GM19463 (cell line): Measurements from ENCODE around the gene STRIT1.

Experiments used
- ATAC-seq: cut with Tn5 transposase; IDR thresholded peaks from one replicate; pipeline ENCODE4 v1.9.1; 2021; ENCODE audit warnings: mild to moderate bottlenecking, moderate library complexity; ENCODE audit not compliant: unreplicated experiment

The STRIT1 gene

DNA sequence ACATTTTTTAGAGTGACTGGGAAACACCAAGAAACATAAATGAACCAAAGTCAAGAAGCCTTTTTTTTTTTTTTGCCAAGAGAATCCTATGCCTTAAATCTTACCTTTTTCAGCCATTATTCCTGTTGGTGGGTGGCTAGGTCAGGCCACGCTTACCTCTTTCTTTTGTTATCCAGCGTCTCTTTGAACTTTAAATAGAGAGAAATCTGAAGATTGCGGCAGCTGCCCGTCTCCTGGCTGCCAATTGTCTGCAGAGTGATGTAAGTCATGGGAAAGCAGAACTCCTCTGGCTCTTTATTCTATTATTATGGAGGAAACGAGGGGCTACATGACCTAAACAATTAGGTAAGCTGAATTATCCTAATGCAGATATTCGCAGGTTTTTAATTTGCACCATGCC is at the start of gene STRIT1:
TSS of gene STRIT1 (minus strand) at position 168 of the 400 bp plus-strand sequence.
- no peak for ATAC-seq

DNA sequence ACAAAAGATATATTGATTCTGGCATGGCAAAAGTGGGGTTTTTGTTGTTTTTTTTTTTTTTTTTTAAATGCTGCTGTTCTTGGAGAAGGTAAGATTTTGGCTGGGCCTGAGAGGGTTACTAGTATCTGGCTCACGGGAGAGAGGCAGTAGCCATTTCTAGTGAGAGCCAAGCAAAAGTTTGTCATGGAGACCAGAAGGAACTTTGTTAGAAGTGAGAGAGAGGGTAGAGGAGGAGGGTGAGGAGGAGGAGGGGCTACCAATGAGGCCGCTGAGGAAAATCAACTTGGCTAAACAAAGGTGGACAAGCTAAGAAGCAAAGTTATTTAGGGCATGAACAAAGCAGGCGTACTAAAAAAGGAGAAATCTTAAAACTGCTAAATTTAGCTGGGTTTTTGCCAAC is 48.9 kb upstream of the STRIT1 start:
- no peak for ATAC-seq

DNA sequence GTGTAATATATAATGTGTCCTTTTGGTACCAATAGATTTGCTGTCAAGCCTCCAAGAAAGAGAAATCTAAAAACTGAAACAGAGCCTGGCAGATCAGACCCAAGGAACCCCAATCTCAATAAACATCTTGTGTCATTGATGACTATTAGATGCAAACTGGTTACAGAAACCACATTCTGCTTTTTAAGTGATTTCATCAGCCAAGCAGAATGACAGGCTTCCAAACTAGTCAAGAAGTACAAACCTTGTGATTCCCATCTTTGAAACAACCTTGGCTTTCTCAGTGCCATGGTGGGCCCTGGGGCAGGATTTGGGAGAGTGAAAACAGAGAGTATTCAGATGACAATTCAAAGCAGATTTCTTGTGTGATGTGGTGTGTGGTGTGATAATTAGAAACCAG is 45.6 kb upstream of the STRIT1 start:
- ATAC-seq, result no peak

GRCh38 chr3:155335724-155336354 is 42.4 kb upstream of the STRIT1 start:
- no peak for ATAC-seq

DNA sequence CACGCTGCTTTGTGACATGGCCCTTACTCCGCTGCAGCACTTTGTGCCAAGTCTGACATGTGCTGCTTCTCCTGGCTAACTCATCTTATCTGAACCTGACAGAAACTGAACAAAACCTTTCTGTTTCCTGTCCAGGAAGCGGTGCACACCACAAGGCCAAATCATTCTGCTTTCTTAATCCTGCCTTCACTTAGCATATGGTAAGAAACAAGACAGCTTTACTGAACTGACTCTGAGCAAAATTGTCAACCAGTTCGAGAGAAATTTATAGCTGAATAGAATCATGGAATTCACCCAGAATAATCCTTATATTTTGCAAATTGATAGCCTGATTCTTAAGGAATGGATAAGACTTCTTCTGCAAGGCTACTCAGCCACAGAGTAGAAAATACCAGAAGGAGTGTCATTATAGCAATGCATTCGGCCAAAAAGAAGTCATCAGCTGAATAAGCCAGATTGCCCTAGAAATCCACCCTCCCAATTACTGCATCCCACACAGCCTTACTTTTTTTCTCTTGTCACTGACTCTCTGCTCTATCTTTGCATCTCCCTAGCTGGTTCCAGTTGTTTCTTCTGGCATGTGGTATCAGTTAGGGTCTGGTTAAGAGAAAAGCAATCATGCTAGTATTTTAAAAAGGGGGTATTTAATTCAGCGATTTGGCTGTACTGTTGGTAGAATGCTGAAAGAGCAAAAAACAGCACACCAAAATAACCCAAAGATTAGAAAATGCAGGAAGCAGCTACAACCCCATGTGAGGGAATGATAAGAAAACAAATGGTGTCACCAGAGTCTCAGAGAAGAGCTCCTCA is 41.6 kb upstream of the STRIT1 start:
- ATAC-seq, result peak; percentile 77

GRCh38 chr3:155334215-155334913 is 40.9 kb upstream of the STRIT1 start:
- no peak for ATAC-seq

GRCh38 chr3:155332716-155333115 is 39.2 kb upstream of the STRIT1 start:
- ATAC-seq, result no peak

DNA sequence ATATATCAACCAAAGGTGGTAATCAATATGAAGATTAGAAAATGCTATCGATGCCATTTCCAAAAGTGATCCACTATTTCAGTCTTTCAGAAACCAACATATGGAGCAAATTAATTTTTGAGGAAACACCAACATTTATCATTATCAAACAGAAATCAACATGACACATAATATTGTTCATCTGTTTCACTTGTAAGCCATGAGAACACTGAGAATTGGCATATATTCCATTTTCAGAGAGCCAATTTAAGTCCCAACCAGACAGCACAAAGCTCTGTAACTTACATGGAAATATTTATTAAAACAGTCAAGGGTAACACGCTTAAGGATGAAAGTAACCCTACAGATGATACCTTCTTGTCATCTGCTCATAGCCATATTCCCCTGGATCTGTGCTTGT is 37.6 kb upstream of the STRIT1 start:
- no peak for ATAC-seq

GRCh38 chr3:155330370-155330769 is 36.9 kb upstream of the STRIT1 start:
- no peak for ATAC-seq

DNA sequence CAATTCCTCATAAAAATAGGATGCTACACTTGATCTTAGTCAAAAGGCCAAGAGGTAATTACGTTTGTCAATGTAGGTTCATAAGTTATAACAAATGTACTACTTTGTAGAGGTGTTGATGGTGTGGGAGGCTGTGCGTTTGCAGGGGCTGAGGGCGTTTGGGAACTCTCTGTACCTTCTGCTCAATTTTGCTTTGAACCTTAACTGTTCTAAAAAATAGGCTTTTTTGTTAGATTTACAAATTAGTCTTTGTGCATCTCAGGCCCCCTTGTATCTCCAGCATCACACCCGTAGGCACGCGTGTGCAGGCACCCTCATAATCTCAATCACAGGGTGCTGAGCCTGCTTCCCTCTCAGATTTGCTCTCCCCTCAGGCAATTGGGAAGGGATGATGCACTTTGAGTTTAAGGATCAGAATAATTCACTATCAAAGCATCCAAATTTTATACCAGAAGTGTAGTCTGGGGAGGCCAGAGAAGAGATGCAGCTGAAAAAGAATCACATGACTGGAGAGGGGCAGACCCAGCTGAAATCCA is 36.1 kb upstream of the STRIT1 start:
- ATAC-seq, result no peak

GRCh38 chr3:155327871-155328270 is 34.4 kb upstream of the STRIT1 start:
- ATAC-seq, result no peak

- ATAC-seq, result no peak
Observed at GRCh38 chr3:155327430-155327829, 33.9 kb upstream of the STRIT1 start.

- ATAC-seq, result no peak
Observed at GRCh38 chr3:155326901-155327300, 33.4 kb upstream of the STRIT1 start.

GRCh38 chr3:155326244-155326643 is 32.8 kb upstream of the STRIT1 start:
- no peak for ATAC-seq

- ATAC-seq, result no peak
Observed at GRCh38 chr3:155325263-155325835, 31.9 kb upstream of the STRIT1 start.

- ATAC-seq, result peak; percentile 66
Observed at GRCh38 chr3:155323063-155323666, 29.7 kb upstream of the STRIT1 start.

GRCh38 chr3:155321418-155321817 is 27.9 kb upstream of the STRIT1 start:
- no peak for ATAC-seq

DNA sequence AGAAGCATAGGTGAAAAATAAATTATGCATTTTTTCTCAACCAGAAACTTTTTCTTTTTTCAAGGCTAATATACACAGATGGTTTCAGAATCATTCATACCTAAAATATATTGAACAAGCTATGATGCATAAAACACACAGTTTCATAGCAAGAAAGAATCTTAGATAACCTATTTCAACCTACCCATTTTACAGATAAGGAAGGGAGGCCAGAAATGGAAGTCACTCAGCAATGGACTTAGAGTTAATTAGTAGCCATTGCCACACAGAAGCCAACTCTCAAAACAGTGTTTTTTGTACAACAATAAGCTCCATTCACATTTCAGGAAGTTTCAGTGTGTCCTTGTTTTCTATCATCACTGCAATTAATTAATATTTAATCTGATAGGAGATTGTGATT is 27.5 kb upstream of the STRIT1 start:
- no peak for ATAC-seq

- ATAC-seq, result no peak
Observed at GRCh38 chr3:155318740-155319139, 25.3 kb upstream of the STRIT1 start.

DNA sequence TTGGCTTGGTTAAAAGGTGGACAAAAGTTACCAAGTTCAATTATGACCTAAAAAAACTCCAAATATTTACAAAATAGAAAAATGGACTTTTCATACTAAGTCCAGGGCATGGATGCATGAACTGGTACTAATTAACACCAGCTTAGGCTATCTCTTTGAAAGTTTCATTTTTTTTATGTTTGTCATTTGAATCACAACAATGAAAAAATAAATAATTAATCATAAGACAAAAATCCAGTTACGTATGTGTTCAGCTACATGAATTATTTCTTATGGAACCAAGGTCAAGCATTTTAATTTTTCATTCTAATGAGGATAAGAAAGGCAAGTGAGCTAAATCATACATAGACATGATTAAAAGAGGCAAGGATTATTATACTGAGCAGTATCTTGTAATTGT is 23.7 kb upstream of the STRIT1 start:
- no peak for ATAC-seq

GRCh38 chr3:155316426-155316825 is 22.9 kb upstream of the STRIT1 start:
- no peak for ATAC-seq
